HG02610 (cell line): ENCODE results near the gene EIF4E2.

Experiments
- ATAC-seq: cut with Tn5 transposase; IDR thresholded peaks from one replicate; pipeline ENCODE4 v1.9.1; 2021; ENCODE audit warnings: mild to moderate bottlenecking, moderate library complexity; ENCODE audit not compliant: unreplicated experiment

Gene EIF4E2, protein sequence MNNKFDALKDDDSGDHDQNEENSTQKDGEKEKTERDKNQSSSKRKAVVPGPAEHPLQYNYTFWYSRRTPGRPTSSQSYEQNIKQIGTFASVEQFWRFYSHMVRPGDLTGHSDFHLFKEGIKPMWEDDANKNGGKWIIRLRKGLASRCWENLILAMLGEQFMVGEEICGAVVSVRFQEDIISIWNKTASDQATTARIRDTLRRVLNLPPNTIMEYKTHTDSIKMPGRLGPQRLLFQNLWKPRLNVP

DNA sequence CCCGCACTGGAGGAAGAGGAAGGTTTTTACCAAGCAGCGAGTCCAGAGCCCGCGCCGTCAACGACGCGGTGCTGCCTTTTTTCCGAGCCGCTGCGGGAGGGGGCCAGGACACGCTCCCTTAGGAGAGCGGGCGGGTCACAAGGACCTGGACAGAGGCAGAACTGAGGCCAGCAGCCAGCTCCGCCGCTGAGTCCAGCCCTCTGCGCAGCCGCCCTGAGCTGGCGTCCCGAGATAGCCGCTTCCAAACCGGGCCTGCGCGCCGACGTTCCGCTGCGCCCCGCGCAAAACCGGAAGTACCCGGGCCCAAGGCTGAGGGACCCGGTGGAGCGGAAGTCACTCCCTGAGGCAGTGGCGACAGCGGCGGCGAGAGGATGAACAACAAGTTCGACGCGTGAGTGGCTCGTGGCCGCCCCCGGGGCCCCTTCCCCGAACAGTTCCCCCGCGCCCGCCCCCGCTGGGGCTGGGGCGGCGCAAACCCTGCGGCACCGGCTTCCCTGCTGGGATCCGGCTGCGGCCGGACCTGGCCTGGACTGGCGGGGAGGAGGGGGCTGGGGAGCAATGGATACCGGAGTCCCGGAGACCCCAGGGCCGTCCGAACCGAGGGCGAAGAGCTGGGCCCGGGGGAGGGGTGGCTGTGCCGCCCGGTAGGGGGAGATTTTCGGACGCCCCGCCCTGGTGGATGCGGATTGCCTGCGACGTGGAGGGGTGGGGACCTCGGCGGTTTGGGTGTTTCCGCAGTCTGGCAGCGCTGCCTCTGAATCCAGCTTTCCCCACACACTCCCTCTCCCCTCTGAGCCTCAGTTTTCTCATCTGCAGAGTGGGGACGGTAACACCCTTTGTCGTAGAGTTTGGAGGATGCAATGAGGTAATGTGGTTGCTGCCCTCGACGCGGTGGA is at the start of gene EIF4E2, which contains the start of gene TIGD1:
Gene EIF4E2, plus strand, starts transcription at position 336 of the 896 bp plus-strand sequence. Its CDS starts 36 bp downstream, at position 372.
Gene TIGD1, minus strand, starts transcription at position 204 of the 896 bp plus-strand sequence. CDS start 675 bp downstream, outside the sequence.
- peak; percentile 92 for ATAC-seq

DNA sequence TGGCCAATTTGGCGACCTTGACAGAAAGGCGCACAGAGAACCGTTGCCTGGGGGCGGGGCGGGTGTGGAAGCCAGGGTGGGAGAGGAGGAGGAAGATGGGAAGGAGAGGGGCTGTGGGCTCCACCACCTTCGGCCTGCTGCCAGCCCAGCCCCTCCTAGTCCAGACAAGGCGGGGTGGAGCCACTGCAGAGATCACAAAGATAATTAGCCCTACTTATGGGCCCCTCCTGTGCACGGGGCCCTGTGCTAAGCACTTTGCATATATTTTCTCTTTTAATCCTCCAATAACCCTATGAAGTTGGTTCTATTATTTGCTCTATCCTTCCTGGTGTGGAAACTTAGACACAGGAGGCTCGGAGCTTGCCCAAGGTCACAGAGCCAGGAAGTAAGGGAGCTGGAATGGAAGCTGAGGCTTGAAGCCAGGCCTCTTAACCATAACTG is 49.1 kb upstream of the EIF4E2 start:
- ATAC-seq: no peak

DNA sequence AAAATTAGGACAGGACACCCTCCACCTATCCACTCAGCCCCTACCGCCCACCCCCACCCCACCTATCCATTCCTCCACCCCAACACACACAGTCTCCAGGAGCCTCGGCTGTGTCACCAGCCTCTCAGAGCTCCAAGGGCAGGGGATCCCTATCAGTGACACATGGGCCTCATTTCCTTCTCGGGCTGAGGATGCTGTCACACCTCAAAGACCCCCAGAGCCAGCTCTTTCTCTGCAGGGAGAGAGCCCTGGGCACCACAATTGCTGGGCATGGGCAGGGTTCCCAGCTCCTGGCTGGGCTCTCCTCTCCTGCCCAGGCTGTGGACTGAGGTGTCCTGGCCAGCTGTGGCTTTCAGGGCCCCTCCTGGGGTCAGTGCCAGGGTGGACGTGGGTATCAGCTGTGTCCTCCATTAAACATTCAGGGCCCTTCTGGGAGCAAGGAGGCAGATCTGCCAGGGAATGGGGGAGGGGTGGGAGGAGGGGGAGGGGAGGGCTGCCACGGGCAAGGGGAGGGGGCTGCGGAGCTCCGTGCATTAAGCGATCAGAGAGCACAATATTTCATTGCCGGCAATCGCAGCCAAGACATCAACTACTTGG is 48.6 kb upstream of the EIF4E2 start:
- no peak for ATAC-seq

DNA sequence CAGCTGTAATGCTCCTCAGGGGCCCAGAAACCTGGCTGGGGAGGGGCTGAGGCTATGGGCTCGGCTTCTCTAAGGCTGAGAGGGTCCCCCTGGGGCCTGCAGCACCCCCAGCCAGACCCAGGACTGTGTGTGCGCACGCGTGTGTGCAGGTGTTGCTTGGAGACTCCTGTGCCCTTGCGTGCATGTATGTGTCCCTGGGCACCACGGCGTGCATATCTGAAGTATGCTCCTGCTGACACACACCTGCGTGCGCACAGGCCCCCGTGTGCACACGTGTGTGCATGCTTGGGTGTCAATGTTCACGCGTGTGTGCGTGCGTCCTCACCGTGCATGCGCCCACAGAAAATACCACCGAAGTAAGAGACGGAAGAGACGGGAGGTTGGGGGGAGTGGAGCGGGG is 48.0 kb upstream of the EIF4E2 start:
- no peak for ATAC-seq

DNA sequence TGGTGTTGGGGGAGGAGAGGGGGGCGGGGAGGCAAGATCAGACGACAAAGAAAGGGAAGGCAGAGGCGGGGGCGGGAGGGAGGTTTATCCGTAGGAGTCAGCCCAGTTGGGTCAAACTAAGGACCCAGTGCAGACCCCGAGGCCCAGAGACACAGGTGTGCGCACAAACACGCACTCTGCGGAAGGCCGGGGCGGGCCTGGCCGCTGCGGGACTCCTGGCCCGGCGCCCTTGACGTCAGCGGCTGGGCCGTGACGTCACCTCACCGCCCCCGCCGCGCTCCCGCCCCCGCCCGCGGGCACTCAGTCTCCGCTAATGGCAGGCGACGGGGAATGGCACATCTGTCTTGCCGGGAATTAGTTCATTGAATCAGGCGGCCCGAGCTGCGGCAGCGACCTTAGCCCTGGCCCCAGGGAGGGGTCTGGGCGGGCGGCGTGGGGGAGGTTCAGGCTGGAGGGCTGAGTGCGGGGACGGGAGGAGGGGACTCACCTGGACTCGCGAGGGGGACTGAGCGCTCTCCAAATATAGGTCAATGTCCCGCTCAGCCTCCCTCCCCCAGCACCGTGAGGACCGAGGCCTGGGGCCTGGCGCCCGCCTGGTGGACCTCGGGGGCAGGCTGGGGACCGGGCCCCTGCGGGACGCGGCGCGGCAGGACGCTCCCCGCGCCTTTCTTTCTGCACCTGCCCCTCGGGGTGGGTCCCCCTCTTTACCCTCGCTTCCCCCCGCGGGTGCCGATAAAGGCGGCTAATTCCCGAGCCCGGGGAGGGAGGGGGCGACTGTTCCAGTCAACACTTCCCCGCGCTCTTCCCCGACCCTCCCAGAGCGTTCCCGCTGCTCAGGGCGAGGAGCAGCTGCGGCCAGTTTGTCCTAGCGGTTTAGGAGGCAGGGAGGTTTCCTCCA is 47.3 kb upstream of the EIF4E2 start:
- ATAC-seq: no peak

DNA sequence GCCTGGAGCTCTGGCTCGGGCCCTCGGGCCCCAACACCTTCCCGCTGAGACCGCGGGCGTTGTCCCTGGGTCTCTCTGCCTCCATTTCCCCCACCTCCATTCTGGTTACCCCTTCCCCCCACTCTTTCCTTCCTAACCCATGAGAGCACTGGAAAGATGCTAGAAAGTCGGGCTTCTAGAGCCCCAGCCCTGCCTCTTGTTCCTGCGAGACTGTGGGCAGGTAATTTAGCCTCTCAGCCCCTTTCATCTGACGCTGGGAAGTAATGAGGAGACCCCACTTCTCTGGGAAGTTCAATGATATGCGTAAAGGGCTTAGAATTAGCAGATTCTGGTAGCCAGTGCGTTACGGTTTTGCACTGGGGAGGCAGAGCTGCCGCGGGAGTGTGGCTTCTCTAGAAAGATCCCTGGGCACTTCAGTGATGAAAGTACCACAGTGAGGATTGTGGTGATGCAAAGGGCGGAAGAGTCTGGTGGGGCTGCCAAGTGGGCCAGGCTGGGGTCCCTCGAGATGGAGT is 46.6 kb upstream of the EIF4E2 start:
- ATAC-seq: no peak

DNA sequence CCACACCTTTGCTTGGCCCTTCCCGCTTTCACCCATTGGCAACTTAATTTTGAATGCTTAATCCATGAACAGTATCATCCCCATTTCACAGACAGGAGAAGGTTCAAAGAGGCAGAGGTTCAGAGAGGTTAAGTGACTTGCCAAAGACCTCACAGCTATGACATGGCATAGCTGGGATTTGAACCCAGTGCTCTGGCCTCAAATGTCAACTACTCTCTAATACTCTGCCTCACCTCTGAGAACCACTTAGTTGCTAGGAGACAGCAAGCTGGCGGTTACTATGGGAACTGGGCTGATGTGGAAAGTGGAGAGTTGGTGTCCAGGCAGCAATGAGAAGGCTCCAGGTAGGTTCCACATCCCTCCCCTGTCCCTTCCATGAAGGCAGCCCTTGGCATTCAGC is 46.1 kb upstream of the EIF4E2 start:
- no peak for ATAC-seq

DNA sequence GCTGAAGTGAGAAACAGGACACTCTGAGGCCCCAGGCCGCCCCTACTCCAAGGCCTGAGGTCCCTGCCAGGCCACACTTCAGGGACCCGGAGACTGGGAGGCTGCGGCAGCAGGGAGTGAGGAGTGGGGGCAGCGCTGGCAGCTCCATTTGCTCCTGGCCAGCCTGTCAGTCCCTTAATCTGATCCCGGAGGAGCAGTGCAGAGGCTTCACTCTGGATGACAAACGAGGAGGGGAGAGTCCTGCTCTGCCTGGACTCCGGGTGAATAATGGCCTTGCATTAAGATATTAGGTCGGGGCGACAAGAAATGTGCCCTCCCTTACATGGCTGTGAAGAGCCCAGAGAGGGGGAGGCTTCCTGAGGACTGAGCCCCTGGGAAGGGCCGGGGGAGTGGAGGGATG is 44.6 kb upstream of the EIF4E2 start:
- ATAC-seq: no peak

DNA sequence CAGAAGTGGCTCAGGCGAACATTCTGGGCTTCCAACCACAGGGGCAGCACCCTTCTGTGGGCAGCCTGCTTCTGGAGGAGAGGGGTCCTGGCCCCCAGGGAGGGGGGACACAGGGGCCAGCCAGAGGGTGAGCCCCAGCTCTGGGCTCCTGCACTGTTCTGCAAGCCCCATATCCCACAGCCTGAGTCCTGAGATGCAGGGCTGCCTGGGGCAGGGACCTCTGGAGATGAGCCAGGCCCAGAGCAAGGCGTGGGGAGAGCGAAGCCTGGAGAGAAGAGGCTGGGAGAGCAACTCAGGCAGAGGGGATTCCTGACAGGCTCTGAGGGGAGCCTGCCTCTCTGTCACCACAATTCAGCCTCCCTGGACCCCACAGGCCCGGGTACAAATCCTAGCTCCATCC is 43.8 kb upstream of the EIF4E2 start:
- ATAC-seq: no peak

DNA sequence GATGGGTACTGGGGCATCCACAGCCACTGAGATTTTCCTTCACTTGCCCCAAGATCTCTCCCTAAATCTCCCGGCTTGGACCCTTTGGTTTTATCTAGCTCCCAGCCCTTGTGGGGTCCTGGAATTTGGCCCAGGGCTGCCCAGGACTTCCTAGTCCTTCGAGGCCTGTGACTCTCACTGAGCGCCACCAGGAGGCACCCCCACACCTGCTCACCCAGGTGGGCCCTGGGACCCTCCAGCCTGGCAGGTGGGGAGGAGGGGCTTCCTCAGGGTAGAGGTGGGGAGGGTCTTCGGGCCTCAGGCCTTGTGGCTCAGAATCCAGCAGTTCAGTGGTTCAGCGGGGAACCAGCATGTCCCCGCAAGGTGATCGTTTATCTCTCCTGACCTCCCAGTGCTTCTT is 42.2 kb upstream of the EIF4E2 start:
- ATAC-seq: no peak

DNA sequence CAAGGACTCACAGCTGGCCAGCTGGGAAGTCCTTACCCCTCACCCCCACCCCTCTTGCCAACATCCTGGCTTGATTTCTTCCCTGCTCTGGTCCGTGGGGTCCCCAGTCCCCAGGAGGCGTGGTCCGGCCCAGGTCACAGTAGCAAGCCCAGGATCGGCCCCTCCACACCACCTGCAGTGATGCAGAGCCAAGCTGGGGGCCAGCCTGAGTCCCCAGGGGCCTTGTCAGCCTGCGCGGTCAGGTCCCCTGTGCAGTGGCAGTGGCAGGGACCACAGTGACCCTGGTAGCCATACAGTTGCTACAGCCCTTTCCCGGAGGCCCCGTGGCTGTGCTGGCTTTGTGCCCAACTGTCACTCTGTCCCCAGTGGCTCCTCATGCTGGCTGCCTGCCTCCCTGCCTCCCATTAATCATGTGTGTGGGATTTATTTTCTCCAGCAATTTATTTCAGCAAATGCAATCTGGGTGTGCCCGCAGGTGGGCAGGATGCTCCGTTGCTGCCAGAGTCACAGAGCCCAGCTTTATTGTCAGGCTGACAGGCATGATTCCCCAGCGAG is 39.1 kb upstream of the EIF4E2 start:
- no peak for ATAC-seq

DNA sequence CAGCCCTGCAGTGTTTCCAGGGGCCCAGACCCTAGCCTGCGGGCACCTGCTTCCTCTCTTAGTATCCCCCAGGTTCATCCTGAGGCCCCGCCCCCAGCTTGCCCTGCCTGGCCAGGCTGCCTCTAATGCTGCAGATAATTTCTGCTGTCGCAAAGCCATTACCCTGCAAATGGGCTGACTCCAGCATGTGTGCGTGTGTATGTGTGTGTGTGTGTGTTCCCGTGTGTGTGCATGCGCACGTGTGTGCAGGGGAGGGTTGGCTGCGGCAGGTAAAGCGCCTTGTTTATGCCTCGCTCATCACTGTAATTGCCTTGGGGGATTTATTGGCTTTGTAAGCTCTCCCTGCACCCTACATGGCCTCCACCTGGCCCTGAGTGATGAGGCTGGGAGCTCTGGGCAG is 37.9 kb upstream of the EIF4E2 start:
- ATAC-seq: no peak

DNA sequence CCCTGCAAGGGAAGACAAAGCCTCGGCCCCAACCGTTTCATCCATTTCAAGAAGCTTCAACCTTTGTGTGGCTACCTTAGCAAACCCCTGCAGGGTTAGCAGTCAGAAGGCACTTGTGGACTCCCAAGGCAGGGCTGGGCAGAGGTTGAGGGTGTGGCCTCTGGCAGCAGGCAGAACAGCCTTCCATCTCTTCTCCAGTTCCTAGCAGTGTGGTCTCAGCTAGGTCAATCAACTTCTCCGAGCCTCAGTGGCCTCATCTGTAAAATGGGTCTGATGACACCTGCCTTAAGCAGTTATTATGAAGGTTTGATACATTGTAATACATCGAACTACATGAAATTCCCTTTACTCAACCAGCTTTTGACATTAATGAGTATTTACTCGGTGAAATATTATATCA is 37.1 kb upstream of the EIF4E2 start:
- ATAC-seq: no peak

DNA sequence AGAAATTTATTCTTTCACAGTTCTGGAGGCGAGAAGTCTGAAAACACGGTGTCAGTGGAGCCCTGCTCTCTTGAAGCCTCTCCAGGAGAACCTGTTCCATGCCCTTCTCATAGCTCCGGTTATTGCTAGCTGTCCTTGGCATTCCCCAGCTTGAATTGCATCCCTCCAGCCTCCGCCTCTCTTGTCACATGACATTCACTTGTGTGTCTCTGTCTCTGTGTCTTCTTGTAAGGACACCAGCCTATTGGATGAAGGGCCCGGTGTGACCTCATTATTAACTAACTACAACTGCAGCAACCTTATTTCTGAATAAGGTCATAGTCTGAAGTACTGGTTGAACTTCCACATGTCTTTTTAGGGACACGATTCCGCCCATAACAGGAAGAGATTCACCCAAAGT is 34.9 kb upstream of the EIF4E2 start:
- ATAC-seq: no peak

DNA sequence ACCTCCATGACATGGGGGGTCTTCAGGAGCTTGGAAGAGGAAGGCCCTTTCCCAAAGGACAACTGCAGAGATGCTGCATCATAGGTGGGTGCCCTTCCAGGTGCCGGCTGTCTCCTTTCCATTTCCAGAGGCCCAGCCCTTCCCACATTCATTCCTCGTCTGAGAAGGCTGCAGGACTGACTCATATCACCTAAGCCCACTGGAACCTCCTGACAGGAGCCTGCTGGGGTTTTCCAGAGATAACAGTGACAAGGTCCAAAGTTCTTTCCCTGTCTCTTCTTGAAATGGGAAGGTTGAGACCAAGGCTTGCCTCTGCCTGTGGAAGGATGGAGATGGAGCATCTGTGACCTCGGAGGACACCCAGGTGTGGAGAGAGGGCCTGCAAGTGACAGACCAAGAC is 33.9 kb upstream of the EIF4E2 start:
- no peak for ATAC-seq

DNA sequence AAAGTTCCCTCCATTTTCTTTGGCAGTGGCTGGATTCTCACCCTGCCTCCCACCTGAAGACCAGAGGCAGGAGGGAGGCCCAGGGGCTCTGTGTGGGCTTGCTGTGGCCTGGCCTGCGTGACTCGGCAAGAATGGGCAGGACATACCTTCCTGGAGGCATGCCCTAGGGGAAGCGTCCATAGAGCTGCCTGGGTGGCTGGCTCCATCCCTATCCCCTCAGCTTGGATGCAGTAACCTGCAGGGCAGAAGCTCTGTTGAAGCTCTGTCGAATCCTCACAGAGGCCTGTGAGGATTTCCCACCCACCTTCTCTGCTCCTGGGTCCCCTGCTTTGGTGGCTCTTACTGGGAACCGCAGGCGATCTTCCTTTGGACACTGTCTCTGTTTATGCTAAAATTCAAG is 31.6 kb upstream of the EIF4E2 start:
- ATAC-seq: no peak

DNA sequence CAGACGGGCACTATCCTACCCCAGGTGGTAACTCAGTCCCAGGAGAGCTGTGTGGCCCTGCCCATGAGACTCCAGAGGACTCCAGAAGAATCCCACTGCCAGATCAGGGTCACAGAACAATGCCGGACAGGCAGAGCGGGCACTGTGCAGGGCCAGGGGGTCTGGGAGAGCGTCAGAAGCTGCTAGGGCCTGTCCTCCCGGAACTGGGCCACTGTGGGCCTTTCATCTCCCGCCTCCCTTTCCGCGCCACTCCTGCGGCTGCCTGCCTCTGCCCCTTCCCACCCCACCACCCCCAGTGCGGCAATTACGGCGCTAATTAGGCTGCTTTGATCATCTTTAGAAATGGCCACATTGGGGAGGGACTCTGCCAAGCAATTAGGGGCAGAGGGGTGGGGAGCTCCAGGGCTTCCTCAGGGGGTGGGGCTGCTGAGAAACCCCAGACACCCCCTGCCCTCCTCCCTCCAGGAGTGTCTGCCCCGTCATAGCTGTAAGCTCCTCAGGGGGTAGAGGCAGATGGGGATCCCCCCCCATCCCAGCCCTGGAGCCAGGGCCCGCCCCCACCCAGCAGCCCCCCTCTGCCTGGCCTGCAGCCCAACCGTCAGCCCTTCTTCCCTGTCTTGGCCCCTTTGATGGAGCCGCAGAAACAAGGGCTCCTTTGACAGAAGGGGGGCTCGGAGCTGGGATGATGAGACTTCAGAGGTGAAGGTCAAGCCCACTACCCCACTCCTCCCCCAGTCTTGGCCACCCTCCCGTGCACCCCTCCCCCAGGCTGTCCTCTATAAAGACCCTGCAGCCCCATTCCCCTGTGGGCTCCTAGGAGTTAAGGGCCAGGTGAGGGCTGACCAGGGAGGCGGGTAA is 30.7 kb upstream of the EIF4E2 start, which contains the start of gene PRSS56:
Gene PRSS56, plus strand, starts transcription at position 808 of the 858 bp plus-strand sequence. CDS start 211 bp downstream, outside the sequence.
- no peak for ATAC-seq

DNA sequence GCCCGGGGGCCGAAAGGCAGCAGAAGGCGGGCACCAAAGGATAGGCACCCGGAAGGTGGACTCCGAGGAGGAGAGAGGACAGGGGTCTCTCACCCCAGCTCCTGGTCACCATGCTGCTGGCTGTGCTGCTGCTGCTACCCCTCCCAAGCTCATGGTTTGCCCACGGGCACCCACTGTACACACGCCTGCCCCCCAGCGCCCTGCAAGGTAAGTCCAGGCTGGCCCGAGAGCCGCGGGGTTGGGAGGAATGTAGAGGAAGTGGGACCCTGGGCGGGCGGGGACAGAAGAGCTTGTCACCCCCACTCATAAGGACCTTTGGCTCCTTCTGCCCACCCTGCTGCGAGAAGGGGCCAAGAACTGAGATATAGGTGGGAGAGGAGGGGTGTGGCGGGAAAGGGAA is 30.0 kb upstream of the EIF4E2 start:
- no peak for ATAC-seq

DNA sequence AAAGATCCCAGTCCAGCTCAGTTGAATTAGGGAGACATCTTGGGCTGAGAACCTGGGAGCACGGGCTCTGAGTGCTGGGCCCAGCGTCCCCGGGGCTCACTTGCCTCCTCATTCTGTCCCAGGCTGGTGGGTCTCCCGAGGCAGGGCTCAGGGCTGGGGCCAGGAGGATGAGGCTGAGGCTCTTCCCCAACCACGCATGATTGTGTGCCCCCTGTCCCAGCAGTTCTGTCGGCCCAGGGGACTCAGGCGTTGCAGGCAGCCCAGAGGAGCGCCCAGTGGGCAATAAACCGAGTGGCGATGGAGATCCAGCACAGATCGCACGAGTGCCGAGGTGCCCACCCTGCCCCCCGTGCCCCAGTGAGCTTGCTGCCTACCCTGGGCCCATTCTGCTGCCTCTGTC is 29.4 kb upstream of the EIF4E2 start:
- ATAC-seq: no peak
